Measurements from ENCODE around the gene NXPH1.

NXPH1 gene

GRCh38 chr7:8739837-8740236, 306.4 kb downstream of the NXPH1 start:
- H3K9me2 ChIP-seq (replicated peaks; ENCODE audit: control insufficient read depth, low read length): no peaks in the 10 kb centered on the region
- no peak overlapping the region for H3K4me3 ChIP-seq (ENCODE audit: low read length)
- no peaks in the 10 kb centered on the region for H3K9me3 ChIP-seq (ENCODE audit: control insufficient read depth, insufficient read depth, low read length)
- no peaks in the 10 kb centered on the region for H4K20me1 ChIP-seq (ENCODE audit: control insufficient read depth, insufficient read depth, low read depth, low read length)
- no peaks in the 10 kb centered on the region for H3K27me3 ChIP-seq (ENCODE audit: control insufficient read depth, low read length)
- H3K4me2 ChIP-seq (ENCODE audit: low read length): no peak overlapping the region
- no peaks in the 10 kb centered on the region for H3F3A ChIP-seq (ENCODE audit: control insufficient read depth, insufficient read depth)
- H3K36me3 ChIP-seq (ENCODE audit: control insufficient read depth, low read length): no peaks in the 10 kb centered on the region
- TF ChIP-seq CTCF (IDR thresholded peaks at IDR 0.05; ENCODE audit: low read depth, low read length, poor library complexity, severe bottlenecking) (no peak), EZH2phosphoT487 (IDR thresholded peaks at IDR 0.05; ENCODE audit: borderline replicate concordance, low read length) (no peak)
- no peaks in the 10 kb centered on the region for H3K4me1 ChIP-seq (ENCODE audit: control insufficient read depth, low read length)
- H3K79me2 ChIP-seq (ENCODE audit: control insufficient read depth, low read length): no peaks in the 10 kb centered on the region
- no peak overlapping the region for H3K27ac ChIP-seq (ENCODE audit: low read depth, low read length)

- no peaks in the 10 kb centered on the region for H3K79me2 ChIP-seq (ENCODE audit: control insufficient read depth, low read length)
- no peaks in the 10 kb centered on the region for H3F3A ChIP-seq (ENCODE audit: control insufficient read depth, insufficient read depth)
These were observed 309.4 kb downstream of the NXPH1 start for GRCh38 chr7:8742837-8743236.

GRCh38 chr7:8747338-8747737, 313.9 kb downstream of the NXPH1 start:
- no peaks in the 10 kb centered on the region for H4K20me1 ChIP-seq (ENCODE audit: control insufficient read depth, insufficient read depth, low read depth, low read length)
- no peaks in the 10 kb centered on the region for H3K79me2 ChIP-seq (ENCODE audit: control insufficient read depth, low read length)
- H3F3A ChIP-seq (ENCODE audit: control insufficient read depth, insufficient read depth): no peaks in the 10 kb centered on the region
- H3K9me3 ChIP-seq (ENCODE audit: control insufficient read depth, insufficient read depth, low read length): no peaks in the 10 kb centered on the region
- no peak overlapping the region for H3K4me2 ChIP-seq (ENCODE audit: low read length)
- no peak overlapping the region for H3K4me3 ChIP-seq (ENCODE audit: low read length)
- TF ChIP-seq CTCF (IDR thresholded peaks at IDR 0.05; ENCODE audit: low read depth, low read length, poor library complexity, severe bottlenecking) (no peak), EZH2phosphoT487 (IDR thresholded peaks at IDR 0.05; ENCODE audit: borderline replicate concordance, low read length) (no peak)
- no peaks in the 10 kb centered on the region for H3K27me3 ChIP-seq (ENCODE audit: control insufficient read depth, low read length)
- no peaks in the 10 kb centered on the region for H3K36me3 ChIP-seq (ENCODE audit: control insufficient read depth, low read length)
- H3K4me1 ChIP-seq (ENCODE audit: control insufficient read depth, low read length): no peaks in the 10 kb centered on the region
- no peak overlapping the region for H3K27ac ChIP-seq (ENCODE audit: low read depth, low read length)
- H3K9me2 ChIP-seq (replicated peaks; ENCODE audit: control insufficient read depth, low read length): no peaks in the 10 kb centered on the region

More at GRCh38 chr7:8742837-8743236, 309.4 kb downstream of the NXPH1 start:
- H3K4me2 ChIP-seq (ENCODE audit: low read length): no peak overlapping the region
- no peaks in the 10 kb centered on the region for H4K20me1 ChIP-seq (ENCODE audit: control insufficient read depth, insufficient read depth, low read depth, low read length)
- H3K4me1 ChIP-seq (ENCODE audit: control insufficient read depth, low read length): no peaks in the 10 kb centered on the region
- no peaks in the 10 kb centered on the region for H3K27me3 ChIP-seq (ENCODE audit: control insufficient read depth, low read length)
- no peaks in the 10 kb centered on the region for H3K9me3 ChIP-seq (ENCODE audit: control insufficient read depth, insufficient read depth, low read length)
- no peaks in the 10 kb centered on the region for H3K9me2 ChIP-seq (replicated peaks; ENCODE audit: control insufficient read depth, low read length)
- H3K4me3 ChIP-seq (ENCODE audit: low read length): no peak overlapping the region
- TF ChIP-seq CTCF (IDR thresholded peaks at IDR 0.05; ENCODE audit: low read depth, low read length, poor library complexity, severe bottlenecking) (no peak), EZH2phosphoT487 (IDR thresholded peaks at IDR 0.05; ENCODE audit: borderline replicate concordance, low read length) (no peak)
- H3K36me3 ChIP-seq (ENCODE audit: control insufficient read depth, low read length): no peaks in the 10 kb centered on the region
- H3K27ac ChIP-seq (ENCODE audit: low read depth, low read length): no peak overlapping the region
